Measurements from ENCODE around the gene TNXB. TPM values are rescaled to one million over a fixed set of nuclear protein-coding genes. Genes with fewer than 3 reads are reported as not detected.
"Not testable (repeated sequence)": the region's sequence is repeated elsewhere in the genome, so short reads cannot be mapped to it uniquely, and the experiment has no call there.

TNXB gene
- polyA plus RNA-seq, 3 donors: 4.3 to 5.6 (median 4.3) TPM

DNA sequence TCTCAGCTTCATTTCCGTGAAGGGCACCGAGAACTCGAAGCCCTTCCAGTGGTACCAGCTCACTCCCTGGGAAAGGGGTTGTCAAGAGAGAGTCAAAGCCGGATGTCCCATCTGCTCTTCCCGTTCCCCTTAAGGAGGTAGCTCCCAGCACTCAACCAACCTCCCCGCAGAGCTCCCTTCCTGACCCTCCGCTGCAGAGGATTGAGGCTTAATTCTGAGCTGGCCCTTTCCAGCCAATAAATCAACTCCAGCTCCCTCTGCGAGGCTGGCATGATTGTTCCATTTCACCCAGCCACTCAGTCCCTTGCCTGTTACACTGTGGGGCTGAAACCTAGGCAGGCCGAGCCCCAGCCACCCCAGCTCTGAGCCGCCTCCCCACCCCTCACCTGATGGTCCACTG is 67.8 kb downstream of the TNXB start:
- DNase-seq: not testable (repeated sequence)

GRCh38 chr6:32041050-32041321 is 68.2 kb downstream of the TNXB start:
- DNase-seq: not testable (repeated sequence)

- not testable (repeated sequence) for DNase-seq
These were observed 68.7 kb downstream of the TNXB start for GRCh38 chr6:32040299-32041049.

- not testable (repeated sequence) for DNase-seq
These were observed 69.5 kb downstream of the TNXB start for GRCh38 chr6:32039321-32040274.

GRCh38 chr6:32038878-32039277 is 70.3 kb downstream of the TNXB start:
- DNase-seq: not testable (repeated sequence)

DNA sequence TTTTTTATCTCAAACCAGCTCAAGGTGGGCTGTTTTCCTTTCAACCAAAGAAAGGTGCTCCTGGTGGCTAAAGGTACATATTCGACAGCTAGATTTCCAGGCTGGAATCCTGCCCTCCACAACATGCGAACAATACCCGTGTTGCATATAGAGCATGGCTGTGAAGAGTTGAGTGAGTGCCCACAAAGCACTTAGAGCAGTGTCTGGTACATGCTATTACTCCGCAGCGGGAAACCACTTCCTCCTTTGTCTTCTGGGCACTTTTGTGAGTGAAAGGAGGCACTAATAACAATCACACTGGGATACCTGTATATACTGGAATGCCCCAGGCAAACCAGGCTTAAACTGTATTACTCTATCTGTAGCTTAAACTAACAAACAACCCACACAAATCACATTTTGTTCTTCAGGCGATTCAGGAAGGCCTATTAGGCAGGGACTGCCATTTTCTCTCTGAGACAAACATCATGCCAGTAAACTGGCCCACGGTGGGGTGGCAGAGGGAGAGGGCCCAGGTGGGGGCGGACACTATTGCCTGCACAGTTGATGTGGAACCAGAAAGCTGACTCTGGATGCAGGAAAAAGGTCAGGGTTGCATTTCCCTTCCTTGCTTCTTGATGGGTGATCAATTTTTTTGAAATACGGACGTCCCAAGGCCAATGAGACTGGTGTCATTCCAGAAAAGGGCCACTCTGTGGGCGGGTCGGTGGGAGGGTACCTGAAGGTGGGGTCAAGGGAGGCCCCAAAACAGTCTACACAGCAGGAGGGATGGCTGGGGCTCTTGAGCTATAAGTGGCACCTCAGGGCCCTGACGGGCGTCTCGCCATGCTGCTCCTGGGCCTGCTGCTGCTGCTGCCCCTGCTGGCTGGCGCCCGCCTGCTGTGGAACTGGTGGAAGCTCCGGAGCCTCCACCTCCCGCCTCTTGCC is 71.3 kb downstream of the TNXB start, which contains the start of gene CYP21A2:
CYP21A2 (plus strand) TSS at position 818 of the 927 bp plus-strand sequence; CDS start at position 826, 8 bp downstream.
- not testable (repeated sequence) for DNase-seq

DNA sequence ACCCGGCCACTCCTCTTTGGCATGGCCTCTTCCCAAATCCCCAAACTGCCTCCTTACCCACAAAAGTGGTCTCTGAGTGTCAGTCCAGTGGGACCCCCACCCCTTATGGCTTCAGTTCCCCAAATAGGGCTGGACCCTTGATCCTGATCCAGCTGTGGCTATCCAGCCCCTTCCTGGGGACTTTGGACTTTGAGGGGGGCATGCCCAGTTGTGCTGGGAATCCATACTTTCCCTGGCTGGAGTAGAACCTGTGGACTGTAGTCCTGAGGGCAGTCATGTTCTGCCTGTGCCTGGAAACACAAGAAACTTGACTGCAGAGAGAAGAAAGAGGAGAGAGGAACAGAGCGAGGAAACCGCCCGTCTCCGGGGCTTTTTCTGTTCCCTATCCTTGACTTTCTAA is 72.0 kb downstream of the TNXB start:
- DNase-seq: not testable (repeated sequence)

DNA sequence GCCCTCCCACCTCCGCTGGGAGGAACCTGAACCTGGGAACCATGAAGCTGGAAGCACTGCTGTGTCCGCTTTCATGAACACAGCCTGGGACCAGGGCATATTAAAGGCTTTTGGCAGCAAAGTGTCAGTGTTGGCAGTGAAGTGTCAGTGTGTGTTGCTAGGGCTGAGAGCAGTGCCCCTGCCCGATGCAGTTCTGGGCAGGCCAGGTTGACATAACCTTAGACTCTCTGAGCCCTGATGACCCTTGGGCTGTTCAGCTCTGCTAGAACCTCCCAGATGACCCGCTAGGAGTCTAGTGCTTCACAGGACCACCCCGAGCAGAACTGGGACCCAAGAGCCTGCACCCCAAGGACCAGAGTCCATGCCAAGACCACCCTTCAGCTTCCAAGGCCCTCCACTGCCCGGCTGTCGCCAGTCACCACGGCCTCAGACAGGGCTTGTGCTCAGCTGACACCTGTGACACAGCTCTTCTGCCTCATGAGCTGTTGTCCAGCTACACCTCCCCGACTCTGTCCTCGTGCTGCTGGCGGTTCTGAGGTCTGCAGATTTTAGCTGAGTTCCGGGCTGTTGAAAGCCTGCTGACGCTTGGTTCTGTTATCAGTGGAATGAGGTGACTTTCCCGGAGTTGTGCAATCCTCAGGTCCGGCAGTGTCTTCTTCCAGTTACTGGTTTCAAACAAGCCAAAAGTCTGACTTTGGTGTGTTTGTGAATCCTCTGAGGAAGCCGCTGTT is 73.7 kb downstream of the TNXB start:
- DNase-seq: not testable (repeated sequence)

DNA sequence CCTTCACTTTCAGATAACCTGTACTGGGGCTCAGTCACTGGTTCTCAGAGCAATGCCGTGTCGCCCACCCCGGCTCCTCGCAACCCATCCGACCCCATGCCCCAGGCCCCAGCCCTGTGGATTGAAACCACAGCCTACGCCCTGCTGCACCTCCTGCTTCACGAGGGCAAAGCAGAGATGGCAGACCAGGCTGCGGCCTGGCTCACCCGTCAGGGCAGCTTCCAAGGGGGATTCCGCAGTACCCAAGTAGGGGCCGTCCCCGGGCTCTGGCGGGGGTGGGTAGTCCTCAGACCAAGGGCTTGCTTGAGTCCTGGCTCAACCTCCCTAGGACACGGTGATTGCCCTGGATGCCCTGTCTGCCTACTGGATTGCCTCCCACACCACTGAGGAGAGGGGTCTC is 79.6 kb downstream of the TNXB start:
- DNase-seq: not testable (repeated sequence)

GRCh38 chr6:32028631-32029030 is 80.5 kb downstream of the TNXB start:
- not testable (repeated sequence) for DNase-seq

DNA sequence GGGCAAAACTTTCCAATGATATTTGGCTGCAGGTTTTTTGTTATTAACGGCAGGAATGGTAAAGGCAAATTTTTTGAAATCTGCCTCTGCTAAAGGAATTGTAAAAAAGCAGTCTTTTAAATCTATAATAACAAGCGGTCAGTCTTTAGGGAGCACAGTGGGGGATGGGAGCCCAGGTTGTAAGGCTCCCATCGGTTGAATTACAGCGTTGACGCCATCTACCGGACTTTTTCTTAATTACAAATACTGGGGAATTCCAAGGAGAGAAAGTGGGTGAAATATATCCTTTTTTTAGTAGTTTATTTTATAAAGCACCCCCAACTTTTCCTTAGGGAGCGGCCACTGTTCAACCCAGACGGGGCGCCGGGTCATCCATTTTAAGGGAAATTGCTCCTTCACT is 87.0 kb downstream of the TNXB start:
- not testable (repeated sequence) for DNase-seq

DNA sequence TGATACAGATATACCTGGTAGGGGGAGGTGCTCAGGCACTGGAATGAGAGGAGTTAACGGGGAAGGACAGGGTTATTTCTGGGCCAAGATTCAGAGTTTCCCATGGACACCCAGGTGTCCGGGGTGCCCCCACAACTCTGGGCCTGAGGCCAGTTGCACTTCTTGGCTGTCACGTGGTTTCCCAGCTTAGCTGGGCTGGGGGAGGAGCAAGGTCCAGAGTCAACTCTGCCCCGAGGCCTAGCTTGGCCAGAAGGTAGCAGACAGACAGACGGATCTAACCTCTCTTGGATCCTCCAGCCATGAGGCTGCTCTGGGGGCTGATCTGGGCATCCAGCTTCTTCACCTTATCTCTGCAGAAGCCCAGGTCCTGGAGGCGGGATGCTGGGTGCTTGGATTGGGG is 94.6 kb downstream of the TNXB start, which contains the start of gene C4B:
C4B (plus strand) TSS at position 249 of the 400 bp plus-strand sequence; CDS start at position 300, 51 bp downstream.
- not testable (repeated sequence) for DNase-seq

- not testable (repeated sequence) for DNase-seq
These were observed 95.4 kb downstream of the TNXB start for GRCh38 chr6:32013738-32014137.

DNA sequence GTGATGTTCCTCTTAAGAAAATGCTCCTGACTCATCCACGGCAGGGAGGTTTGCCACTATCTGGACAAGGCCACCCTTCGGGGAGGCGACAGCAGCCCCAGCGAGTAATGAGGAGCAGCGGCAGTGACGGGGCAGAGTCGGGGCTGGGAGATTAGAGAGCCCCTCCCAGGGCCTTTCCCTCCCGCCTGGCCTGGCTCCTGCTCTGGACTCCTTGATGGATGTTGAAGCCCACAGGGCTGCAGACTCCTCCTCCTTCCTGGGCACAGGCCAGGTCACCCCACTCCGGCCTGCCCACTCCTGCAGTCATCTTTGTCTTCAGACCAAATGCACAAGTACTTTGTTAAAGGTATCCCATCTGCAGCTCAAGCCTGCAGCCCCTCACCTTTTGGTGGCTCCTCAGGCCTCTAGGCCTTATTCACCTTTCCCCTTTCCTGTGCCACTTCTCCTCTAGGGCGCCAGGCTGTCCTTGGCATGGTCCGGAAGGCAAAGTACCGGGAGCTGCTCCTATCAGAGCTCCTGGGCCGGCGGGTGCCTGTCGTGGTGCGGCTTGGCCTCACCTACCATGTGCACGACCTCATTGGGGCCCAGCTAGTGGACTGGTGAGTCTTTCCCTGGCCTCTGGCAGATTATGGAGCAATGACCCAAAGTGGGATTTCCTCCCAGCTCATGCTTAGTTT is 96.1 kb downstream of the TNXB start:
- DNase-seq: not testable (repeated sequence)

- not testable (repeated sequence) for DNase-seq
These were observed 98.1 kb downstream of the TNXB start for GRCh38 chr6:32010856-32011530.

DNA sequence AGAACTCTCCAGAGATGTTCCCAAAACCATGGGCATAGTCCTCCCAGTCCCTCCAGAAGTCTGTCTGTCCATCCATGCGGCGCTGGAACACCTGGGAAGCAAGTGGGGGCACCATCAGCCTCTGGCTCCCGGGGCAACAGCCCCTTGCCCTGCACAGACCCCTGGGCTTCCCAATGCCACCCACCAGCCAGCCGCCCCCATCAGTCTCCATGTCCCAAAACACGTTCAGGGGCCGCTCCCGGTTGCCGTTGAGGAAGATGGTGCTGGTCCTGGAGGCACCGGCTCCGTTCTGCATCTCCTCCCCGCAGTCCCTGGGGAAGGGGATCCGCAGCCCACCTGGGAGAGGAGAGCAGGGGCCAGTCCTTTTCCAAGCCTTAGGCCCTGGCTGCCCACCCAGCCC is 99.6 kb downstream of the TNXB start:
- not testable (repeated sequence) for DNase-seq

- not testable (repeated sequence) for DNase-seq
These were observed 100.5 kb downstream of the TNXB start for GRCh38 chr6:32008616-32009015.

- DNase-seq: not testable (repeated sequence)
These were observed 101.1 kb downstream of the TNXB start for GRCh38 chr6:32008037-32008436.

DNA sequence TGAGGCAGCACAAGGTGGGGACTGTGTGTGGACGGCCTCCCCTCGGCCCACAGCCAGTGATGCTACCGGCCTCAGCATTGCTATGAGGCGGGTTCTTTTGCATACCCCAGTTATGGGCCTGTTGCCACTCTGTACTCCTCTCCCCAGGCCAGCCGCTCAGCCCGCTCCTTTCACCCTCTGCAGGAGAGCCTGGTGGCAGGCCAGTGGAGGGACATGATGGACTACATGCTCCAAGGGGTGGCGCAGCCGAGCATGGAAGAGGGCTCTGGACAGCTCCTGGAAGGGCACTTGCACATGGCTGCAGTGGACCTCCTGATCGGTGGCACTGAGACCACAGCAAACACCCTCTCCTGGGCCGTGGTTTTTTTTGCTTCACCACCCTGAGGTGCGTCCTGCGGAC is 102.1 kb downstream of the TNXB start:
- not testable (repeated sequence) for DNase-seq
